ENCODE data around the gene DHRS9. TPM values are rescaled to one million over a fixed set of nuclear protein-coding genes. Genes with fewer than 3 reads are reported as not detected.

Gene DHRS9
- total RNA-seq, 6 donors from 2014 or later, result 2.1 to 24.2 (median 4.6) TPM

DNA sequence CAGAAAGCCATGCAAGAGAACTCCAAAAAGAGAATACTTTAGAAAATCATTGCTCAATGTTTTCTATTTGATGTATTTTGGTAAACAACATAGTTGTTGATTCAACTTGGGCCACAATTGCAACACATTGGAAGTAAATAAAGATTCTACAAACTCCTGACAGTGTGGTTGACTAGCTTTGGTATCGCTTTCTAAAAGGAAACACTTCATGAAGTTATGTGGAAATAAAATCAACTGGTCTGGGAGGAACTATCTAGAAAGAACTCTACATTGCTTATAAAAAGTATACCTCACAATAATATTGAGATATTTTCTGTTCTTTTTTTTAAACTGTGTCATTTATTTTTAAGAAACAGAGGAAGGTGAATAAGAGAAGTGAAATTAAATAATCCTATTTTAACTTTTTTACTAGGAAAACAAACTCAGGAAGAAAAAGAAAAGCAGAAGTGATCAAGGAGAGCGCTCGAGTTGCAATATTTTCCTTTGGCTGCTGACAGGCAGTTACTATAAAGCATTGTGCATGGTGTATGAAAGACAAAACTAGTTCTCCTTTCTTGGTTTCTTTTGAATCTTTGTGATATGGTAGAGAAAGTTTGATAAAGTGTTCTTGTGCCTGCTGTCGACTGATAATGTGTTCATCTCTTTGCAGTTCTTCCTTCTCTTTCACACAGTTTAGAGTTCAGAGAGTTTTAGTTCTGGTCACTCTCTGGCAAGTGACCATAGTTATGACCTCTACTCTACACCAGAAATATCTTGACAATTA, 3.0 kb downstream of the DHRS9 start:
- Histone ChIP-seq H3K36me3 (no peaks in the 10 kb centered on the region), H3K27me3 (no peaks in the 10 kb centered on the region), H3K4me1 (peaks cover 0 to 4% (median 0%) of the 10 kb centered on the region in 4 donors), H3K4me3 (no peak overlapping the region), H3K27ac (peak overlapping the region in 3 of 4 donors; percentile 4 to 76 (median 43)), H3K9me3 (no peaks in the 10 kb centered on the region)
- TF ChIP-seq, protein P1, sequence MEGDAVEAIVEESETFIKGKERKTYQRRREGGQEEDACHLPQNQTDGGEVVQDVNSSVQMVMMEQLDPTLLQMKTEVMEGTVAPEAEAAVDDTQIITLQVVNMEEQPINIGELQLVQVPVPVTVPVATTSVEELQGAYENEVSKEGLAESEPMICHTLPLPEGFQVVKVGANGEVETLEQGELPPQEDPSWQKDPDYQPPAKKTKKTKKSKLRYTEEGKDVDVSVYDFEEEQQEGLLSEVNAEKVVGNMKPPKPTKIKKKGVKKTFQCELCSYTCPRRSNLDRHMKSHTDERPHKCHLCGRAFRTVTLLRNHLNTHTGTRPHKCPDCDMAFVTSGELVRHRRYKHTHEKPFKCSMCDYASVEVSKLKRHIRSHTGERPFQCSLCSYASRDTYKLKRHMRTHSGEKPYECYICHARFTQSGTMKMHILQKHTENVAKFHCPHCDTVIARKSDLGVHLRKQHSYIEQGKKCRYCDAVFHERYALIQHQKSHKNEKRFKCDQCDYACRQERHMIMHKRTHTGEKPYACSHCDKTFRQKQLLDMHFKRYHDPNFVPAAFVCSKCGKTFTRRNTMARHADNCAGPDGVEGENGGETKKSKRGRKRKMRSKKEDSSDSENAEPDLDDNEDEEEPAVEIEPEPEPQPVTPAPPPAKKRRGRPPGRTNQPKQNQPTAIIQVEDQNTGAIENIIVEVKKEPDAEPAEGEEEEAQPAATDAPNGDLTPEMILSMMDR (IDR thresholded peaks at IDR 0.05), result no peak
- TF ChIP-seq POLR2A (IDR thresholded peaks at IDR 0.05) (no peak), EP300 (IDR thresholded peaks at IDR 0.05) (peak in 1 of 4 donors; percentile 36), POLR2AphosphoS5 (IDR thresholded peaks at IDR 0.05) (no peak)
- ATAC-seq (ENCODE audit: low FRiP score in 2 of 2), result peak; percentile 57 to 86
- DNase-seq, result no peak
- WGBS, 2 donors, result 56 to 57% methylated on average over 4 of the region's 4 CpGs

DNA sequence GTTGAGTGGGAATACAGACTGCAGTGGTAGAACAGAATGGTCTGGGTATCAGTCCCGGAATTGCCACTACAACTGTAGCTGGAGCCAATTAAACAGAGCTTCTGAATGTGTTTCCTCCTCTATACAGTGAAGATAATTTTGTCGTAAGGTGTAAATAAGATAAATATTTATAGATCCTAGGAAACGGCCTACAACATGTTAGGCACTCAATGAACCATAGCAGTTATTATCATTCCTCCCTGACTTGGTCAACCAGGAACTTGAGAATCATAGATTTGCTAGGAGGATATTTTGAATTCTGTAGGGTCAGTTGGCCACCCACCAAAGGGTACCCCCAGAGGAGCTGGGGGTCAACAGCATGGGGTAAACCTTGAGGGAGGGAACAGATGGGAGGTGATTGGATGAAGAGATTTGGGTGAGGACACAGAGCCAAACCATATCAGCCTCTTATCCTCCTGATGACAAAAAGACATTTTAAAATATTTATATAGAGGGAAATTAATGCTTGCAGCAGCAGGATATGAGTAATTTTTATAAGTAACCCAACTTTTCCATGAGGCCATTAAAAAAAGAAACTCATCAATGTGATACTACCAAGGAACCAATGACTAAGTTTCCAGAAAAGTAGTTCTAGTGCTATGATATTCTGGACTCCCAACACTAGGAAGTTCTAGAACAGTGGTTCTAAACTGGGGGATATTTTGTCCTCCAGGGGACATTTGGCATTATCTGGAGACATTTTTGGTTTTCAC, 4.0 kb downstream of the DHRS9 start:
- no peak for ATAC-seq (ENCODE audit: low FRiP score in 2 of 2)
- peak overlapping the region in 3 of 4 donors; percentile 4 to 76 (median 32) for H3K27ac ChIP-seq
- TF ChIP-seq, protein P1 (IDR thresholded peaks at IDR 0.05), result no peak
- TF ChIP-seq EP300 (IDR thresholded peaks at IDR 0.05) (no peak), POLR2A (IDR thresholded peaks at IDR 0.05) (no peak), POLR2AphosphoS5 (IDR thresholded peaks at IDR 0.05) (no peak)
- H3K9me3 ChIP-seq, result no peaks in the 10 kb centered on the region
- H3K4me3 ChIP-seq, result no peak overlapping the region
- H3K4me1 ChIP-seq, result peaks cover 0 to 4% (median 0%) of the 10 kb centered on the region in 4 donors
- H3K36me3 ChIP-seq, result no peaks in the 10 kb centered on the region
- 78 to 84% methylated on average over 3 of the region's 3 CpGs for WGBS, 2 donors
- no peaks in the 10 kb centered on the region for H3K27me3 ChIP-seq
- no peak for DNase-seq

DNA sequence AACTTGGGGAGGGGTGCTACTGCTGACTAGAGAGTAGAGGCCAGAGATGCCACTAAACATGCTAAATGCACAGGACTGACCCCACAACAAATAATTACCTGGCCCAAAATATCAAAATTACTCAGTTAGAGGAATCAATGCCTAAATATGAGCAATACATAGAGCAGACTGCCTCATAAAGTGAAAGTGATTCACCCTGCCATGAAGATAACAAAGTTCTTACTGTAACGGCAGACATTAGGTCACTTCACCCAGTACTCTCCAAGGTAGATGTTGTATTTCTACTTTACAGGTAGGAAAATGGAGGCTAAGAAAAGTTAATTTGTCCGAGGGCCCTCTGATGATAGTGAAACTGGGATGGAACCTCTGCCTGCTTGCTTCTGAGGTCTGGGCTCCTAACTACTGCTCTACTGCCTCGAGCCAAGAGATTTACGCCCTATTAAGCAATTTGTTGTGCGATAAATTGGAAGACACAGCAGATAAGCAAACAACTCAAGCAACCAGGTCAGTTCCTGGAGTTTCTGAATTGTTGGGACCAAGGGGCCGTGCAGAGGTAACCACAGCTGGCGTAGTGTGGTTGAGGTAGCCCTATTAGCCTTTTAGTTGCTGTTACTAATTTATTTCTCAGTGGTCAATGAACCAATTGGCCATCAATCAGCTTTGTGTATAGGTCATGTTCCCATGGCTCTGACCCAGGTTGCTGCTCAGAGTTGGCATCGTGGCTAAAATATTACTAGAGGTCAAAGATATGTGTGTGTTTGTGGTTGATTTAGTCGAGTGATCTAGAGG, 4.8 kb downstream of the DHRS9 start:
- ATAC-seq (ENCODE audit: low FRiP score in 2 of 2), result no peak
- 87 to 88% methylated on average over 9 of the region's 9 CpGs for WGBS, 2 donors
- DNase-seq, result no peak
- peaks cover 0 to 4% (median 0%) of the 10 kb centered on the region in 4 donors for H3K4me1 ChIP-seq
- no peak for TF ChIP-seq POLR2A (IDR thresholded peaks at IDR 0.05)
- TF ChIP-seq, protein P1 (IDR thresholded peaks at IDR 0.05), result no peak
- no peak for TF ChIP-seq EP300 (IDR thresholded peaks at IDR 0.05)
- no peak for TF ChIP-seq POLR2AphosphoS5 (IDR thresholded peaks at IDR 0.05)
- no peaks in the 10 kb centered on the region for H3K9me3 ChIP-seq
- H3K4me3 ChIP-seq, result no peak overlapping the region
- no peaks in the 10 kb centered on the region for H3K36me3 ChIP-seq
- H3K27ac ChIP-seq, result peak overlapping the region in 2 of 4 donors; percentile 32 to 76
- H3K27me3 ChIP-seq, result no peaks in the 10 kb centered on the region

DNA sequence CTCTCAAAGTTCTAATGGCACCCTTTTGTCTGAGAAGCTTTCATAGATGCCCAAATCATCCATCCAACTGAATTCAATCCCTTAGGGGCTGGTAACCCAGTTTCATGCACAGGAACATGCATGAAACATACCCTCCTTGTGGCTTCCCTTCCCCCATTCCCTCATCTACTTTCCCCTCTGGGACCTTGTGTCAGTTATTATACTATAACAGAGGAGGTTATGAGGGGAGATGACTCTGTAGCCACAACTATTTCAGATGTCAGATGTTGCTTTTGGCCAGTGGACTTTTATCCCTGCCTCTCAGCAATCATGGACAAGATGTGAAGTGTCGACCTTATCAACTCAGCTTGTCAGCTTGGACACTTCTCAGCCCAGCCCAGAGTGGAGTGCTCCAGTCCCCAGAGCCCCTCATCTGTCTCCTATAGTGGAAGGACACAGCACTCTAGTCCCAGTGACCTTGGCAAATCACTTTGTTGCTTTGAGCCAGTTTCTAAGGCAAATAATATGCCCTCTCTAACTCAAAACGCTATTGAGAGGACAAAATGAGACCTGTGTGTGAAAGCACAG, 8.4 kb downstream of the DHRS9 start:
- Histone ChIP-seq H3K27me3 (no peaks in the 10 kb centered on the region), H3K27ac (no peak overlapping the region), H3K4me1 (peaks cover 0 to 4% (median 2%) of the 10 kb centered on the region in 4 donors), H3K9me3 (no peaks in the 10 kb centered on the region), H3K36me3 (no peaks in the 10 kb centered on the region), H3K4me3 (no peak overlapping the region)
- TF ChIP-seq EP300 (IDR thresholded peaks at IDR 0.05) (no peak), POLR2AphosphoS5 (IDR thresholded peaks at IDR 0.05) (no peak), POLR2A (IDR thresholded peaks at IDR 0.05) (no peak)
- TF ChIP-seq, protein P1 (IDR thresholded peaks at IDR 0.05), result no peak
- DNase-seq (no peak), ATAC-seq (ENCODE audit: low FRiP score in 2 of 2) (no peak)
- 41 to 56% methylated on average over 2 of the region's 2 CpGs for WGBS, 2 donors
